Type B pancreatic cell (in vitro differentiated cells): ENCODE measurements around the gene SOHLH1. TPM values are rescaled to one million over a fixed set of nuclear protein-coding genes. Genes with fewer than 3 reads are reported as not detected.

Experiments
- DNase-seq: peaks from one replicate; pipeline ENCODE4 v3.0.0; 2021; ENCODE audit warnings: mixed read lengths; ENCODE audit not compliant: unreplicated experiment; ENCODE audit errors: extremely low spot score
- H3K27ac Mint-ChIP-seq: 2 replicates; pipeline ENCODE4 v1.8.0; 2021; ENCODE audit warnings: mild to moderate bottlenecking, mixed read lengths
- H3K27me3 Mint-ChIP-seq: 2 replicates; pipeline ENCODE4 v1.8.0; 2021; ENCODE audit warnings: mixed read lengths
- H3K36me3 Mint-ChIP-seq: 2 replicates; pipeline ENCODE4 v1.8.0; 2021; ENCODE audit warnings: mixed read lengths
- H3K4me1 Mint-ChIP-seq: one replicate; pipeline ENCODE4 v1.8.0; 2021; ENCODE audit warnings: mixed read lengths; ENCODE audit not compliant: unreplicated experiment
- H3K4me3 Mint-ChIP-seq: 2 replicates; pipeline ENCODE4 v1.8.0; 2021; ENCODE audit warnings: mild to moderate bottlenecking, mixed read lengths
- H3K9me3 Mint-ChIP-seq: 2 replicates; pipeline ENCODE4 v1.8.0; 2021; ENCODE audit warnings: mixed read lengths
- total RNA-seq: library from RNA; stranded (reverse); gene quantifications from 2 replicates; pipeline ENCODE4 v1.2.1, GENCODE V29; 2021; ENCODE audit warnings: low replicate concordance
- TF ChIP-seq, protein P1 (sequence below): fragments of 200-600 bp; sonication (generic); conservative IDR thresholded peaks from 2 replicates; pipeline ENCODE4 v1.5.0; 2021; ENCODE audit warnings: antibody characterized with exemption, mild to moderate bottlenecking

SOHLH1 gene
- total RNA-seq, 1 donor from 2014 or later = not detected

DNA sequence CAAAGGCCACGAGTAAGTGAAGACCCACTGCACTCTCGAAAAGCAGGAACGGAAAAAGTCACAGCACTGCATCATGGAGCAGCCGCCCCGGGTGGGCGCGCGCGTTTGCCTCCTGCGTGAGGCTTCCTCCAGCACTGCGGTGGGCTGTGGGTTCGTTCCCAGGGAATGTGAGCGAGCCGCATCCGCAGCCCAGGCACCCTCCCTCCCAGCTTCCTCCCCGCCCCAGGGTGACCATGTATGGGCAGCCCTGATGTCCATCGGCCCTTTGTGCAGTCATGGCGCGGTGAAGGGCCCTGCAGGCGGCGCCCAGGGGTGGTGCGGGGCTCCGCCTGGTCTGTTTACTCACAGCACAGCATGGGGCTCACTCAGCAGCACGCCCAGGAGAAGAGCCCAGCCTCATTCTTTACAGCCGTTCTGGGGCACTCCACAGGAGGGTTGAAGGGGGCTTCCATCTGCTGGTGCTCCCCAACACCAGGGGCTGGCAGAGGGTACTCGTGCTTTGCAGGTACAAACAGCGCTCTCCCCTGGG lies 35.4 kb upstream of the SOHLH1 start:
- DNase-seq = no peak
- H3K36me3 Mint-ChIP-seq = no peaks in the 10 kb centered on the region
- no peak overlapping the region for H3K27ac Mint-ChIP-seq
- H3K4me3 Mint-ChIP-seq = no peak overlapping the region
- H3K9me3 Mint-ChIP-seq = peaks cover 19% of the 10 kb centered on the region
- peaks cover 53% of the 10 kb centered on the region for H3K27me3 Mint-ChIP-seq
- TF ChIP-seq, protein P1, sequence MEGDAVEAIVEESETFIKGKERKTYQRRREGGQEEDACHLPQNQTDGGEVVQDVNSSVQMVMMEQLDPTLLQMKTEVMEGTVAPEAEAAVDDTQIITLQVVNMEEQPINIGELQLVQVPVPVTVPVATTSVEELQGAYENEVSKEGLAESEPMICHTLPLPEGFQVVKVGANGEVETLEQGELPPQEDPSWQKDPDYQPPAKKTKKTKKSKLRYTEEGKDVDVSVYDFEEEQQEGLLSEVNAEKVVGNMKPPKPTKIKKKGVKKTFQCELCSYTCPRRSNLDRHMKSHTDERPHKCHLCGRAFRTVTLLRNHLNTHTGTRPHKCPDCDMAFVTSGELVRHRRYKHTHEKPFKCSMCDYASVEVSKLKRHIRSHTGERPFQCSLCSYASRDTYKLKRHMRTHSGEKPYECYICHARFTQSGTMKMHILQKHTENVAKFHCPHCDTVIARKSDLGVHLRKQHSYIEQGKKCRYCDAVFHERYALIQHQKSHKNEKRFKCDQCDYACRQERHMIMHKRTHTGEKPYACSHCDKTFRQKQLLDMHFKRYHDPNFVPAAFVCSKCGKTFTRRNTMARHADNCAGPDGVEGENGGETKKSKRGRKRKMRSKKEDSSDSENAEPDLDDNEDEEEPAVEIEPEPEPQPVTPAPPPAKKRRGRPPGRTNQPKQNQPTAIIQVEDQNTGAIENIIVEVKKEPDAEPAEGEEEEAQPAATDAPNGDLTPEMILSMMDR = no peak
- no peaks in the 10 kb centered on the region for H3K4me1 Mint-ChIP-seq

DNA sequence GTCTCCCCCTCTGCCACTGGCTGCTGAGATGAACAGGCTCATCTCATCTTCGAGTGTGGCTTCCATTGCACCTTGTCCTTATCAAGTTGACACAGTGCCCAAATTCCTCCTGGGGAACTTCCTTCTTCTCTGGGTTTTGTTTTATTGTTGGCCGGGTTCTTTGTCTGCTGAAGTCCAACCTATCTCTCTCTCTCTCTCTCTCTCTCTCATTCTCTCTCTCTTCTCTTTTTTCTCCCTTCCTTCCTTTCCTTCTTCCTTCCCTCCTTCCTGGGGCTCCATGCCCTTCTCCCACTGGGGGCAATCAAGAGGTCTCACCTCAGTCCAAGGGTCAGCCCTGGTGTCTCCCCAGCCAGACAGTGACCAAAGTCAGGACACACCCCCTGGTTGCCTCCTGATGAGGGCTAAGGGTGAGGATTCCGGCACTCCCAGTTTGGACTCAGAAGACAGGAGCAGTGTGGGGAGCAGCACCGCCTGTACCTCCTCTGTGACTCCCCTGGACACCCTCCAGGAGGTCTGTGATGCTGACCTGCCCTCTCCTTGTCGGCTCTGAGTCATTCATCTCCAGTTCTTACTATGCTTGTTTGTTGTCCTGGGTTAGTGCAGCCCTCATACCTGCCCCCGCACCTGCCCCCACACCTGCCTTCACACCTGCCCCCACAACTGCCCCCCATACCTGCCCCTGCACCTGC lies 33.4 kb upstream of the SOHLH1 start:
- no peak overlapping the region for H3K27ac Mint-ChIP-seq
- H3K27me3 Mint-ChIP-seq = peaks cover 54% of the 10 kb centered on the region
- H3K4me3 Mint-ChIP-seq = no peak overlapping the region
- peaks cover 19% of the 10 kb centered on the region for H3K9me3 Mint-ChIP-seq
- no peak for DNase-seq
- TF ChIP-seq, protein P1 = no peak
- no peaks in the 10 kb centered on the region for H3K36me3 Mint-ChIP-seq
- H3K4me1 Mint-ChIP-seq = no peaks in the 10 kb centered on the region

DNA sequence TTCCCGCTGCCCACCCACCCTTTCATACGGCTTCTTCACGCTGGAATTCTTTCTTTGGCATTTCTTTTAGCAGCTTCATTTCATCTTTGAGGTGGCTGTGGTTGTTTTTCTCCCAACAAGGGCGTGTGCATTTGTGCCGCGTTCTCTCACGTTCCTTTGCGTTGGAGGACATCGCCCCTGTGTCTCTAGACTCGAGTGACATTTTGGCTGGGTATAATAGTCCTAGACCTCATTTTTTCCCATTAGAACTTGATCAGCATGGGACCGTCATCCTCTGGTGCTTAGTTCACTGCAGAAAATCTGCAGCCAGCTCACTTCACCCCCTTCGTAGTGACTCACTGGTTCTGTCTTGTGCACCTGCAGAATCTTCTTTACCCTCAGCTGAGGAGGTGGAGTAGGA lies 32.2 kb upstream of the SOHLH1 start:
- DNase-seq = no peak
- H3K27me3 Mint-ChIP-seq = peaks cover 49% of the 10 kb centered on the region
- H3K27ac Mint-ChIP-seq = no peak overlapping the region
- H3K36me3 Mint-ChIP-seq = no peaks in the 10 kb centered on the region
- TF ChIP-seq, protein P1 = no peak
- peaks cover 19% of the 10 kb centered on the region for H3K9me3 Mint-ChIP-seq
- H3K4me1 Mint-ChIP-seq = no peaks in the 10 kb centered on the region
- no peak overlapping the region for H3K4me3 Mint-ChIP-seq

DNA sequence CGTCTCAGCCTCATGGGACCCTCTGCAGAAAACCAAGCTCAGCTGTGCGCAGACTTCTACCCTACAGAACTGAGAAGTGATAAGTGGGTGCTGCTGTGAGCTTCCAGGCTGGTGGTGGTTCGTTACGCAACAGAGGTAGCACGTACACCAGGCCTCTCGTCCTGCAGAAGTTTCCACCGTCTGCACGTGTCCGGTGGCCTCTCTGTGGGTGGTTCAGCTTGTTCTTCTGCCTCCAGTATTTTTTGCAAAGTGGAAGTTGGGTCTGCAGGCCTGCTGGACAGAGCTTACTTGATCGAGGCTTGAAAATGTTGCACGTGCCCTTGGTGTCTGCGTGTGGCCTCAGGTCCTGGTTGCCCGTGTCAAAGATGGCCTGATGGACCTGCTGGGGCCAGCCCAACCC lies 30.2 kb upstream of the SOHLH1 start:
- Mint-ChIP-seq H3K9me3 (peaks cover 19% of the 10 kb centered on the region), H3K27ac (no peak overlapping the region), H3K4me3 (no peak overlapping the region), H3K27me3 (peaks cover 42% of the 10 kb centered on the region), H3K4me1 (no peaks in the 10 kb centered on the region), H3K36me3 (no peaks in the 10 kb centered on the region)
- no peak for DNase-seq
- TF ChIP-seq, protein P1 = no peak

DNA sequence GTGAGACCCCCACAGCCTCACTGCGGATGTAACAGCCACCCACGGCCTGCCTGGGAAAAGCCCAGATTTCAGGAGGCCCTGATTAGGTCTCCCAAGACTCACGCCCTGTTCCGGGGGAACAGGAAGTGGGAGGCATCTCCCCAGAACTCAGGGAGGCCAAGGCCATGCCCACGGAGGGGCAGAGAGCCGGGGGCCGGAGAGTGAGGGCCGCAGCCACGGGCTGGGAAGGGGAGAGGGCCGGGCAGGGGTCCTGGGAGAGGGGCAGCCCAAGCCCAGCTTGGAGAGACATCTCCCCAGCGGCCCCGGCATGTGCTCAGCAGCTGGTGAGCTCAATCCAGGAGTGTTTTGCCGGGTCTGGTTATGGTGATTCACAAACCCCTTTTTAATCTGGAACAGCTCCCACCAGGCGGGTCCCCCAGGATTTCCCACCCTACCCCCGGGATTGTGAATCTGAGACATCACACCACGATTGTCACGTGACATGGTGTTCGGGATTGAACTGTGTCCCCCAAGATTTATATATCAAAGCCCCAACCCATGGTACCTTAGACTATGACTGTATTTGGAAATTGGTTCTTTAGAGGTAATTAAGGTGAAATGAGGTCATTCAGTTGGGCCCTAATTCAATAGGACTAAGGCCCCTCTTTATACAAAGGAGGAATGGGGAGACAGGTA lies 29.3 kb upstream of the SOHLH1 start:
- DNase-seq = no peak
- Mint-ChIP-seq H3K27ac (no peak overlapping the region), H3K27me3 (peaks cover 34% of the 10 kb centered on the region), H3K4me3 (no peak overlapping the region), H3K9me3 (peaks cover 19% of the 10 kb centered on the region), H3K36me3 (no peaks in the 10 kb centered on the region), H3K4me1 (no peaks in the 10 kb centered on the region)
- TF ChIP-seq, protein P1 = no peak
